Loucy (cell line): ENCODE measurements around the gene FAM240A.

Source experiments
- H2AFZ ChIP-seq: fragments of 200-600 bp; sonication (generic); 2 replicates; pipeline ENCODE4 v1.6.0; 2016; ENCODE audit warnings: antibody characterized with exemption, mild to moderate bottlenecking, low read length, moderate library complexity
- H3F3A ChIP-seq: fragments of 200-600 bp; 2 replicates; pipeline ENCODE4 v1.6.0; 2016; ENCODE audit warnings: antibody characterized with exemption, low read depth, mild to moderate bottlenecking
- H3K27me3 ChIP-seq: fragments of 200-600 bp; sonication (generic); 2 replicates; pipeline ENCODE4 v1.6.1; 2014; ENCODE audit warnings: low read length, mild to moderate bottlenecking; ENCODE audit not compliant: insufficient read depth, poor library complexity, severe bottlenecking
- H3K36me3 ChIP-seq: fragments of 200-600 bp; sonication (generic); 2 replicates; pipeline ENCODE4 v1.6.1; 2016; ENCODE audit warnings: low read length; ENCODE audit not compliant: insufficient read depth
- H3K4me1 ChIP-seq: fragments of 200-600 bp; sonication (generic); 2 replicates; pipeline ENCODE4 v1.5.1; 2014; ENCODE audit warnings: low read length, mild to moderate bottlenecking; ENCODE audit not compliant: insufficient read depth, poor library complexity, severe bottlenecking
- H3K4me2 ChIP-seq: fragments of 200-600 bp; sonication (generic); 2 replicates; pipeline ENCODE4 v1.6.0; 2014; ENCODE audit warnings: antibody characterized with exemption, low read length, low read depth, mild to moderate bottlenecking; ENCODE audit not compliant: poor library complexity, severe bottlenecking
- H3K4me3 ChIP-seq: fragments of 200-600 bp; sonication (generic); 2 replicates; pipeline ENCODE4 v1.5.1; 2014; ENCODE audit warnings: low read length, mild to moderate bottlenecking, mixed read lengths; ENCODE audit not compliant: poor library complexity, severe bottlenecking
- H3K79me2 ChIP-seq: fragments of 200-600 bp; sonication (generic); 2 replicates; pipeline ENCODE4 v1.6.1; 2014; ENCODE audit warnings: low read length; ENCODE audit not compliant: insufficient read depth
- H3K9ac ChIP-seq: fragments of 200-600 bp; sonication (generic); 2 replicates; pipeline ENCODE4 v1.6.0; 2014; ENCODE audit warnings: mild to moderate bottlenecking, low read depth, low read length, moderate library complexity; ENCODE audit not compliant: poor library complexity, severe bottlenecking
- H3K9me2 ChIP-seq: fragments of 200-600 bp; sonication (generic); replicated peaks from 2 replicates; pipeline ENCODE4 v1.6.1; 2016; ENCODE audit warnings: low read depth, low read length, mixed read lengths
- H3K9me3 ChIP-seq: fragments of 200-600 bp; sonication (generic); 2 replicates; pipeline ENCODE4 v1.6.1; 2014; ENCODE audit warnings: mild to moderate bottlenecking, antibody characterized with exemption, low read length, low read depth; ENCODE audit not compliant: insufficient read depth
- H4K20me1 ChIP-seq: fragments of 200-600 bp; sonication (generic); 2 replicates; pipeline ENCODE4 v1.6.0; 2014; ENCODE audit warnings: antibody characterized with exemption, low read length, mild to moderate bottlenecking; ENCODE audit not compliant: insufficient read depth, poor library complexity, severe bottlenecking
- CTCF ChIP-seq: fragments of 200-600 bp; sonication (generic); conservative IDR thresholded peaks from 2 replicates; pipeline ENCODE4 v1.5.1; 2014; ENCODE audit warnings: mild to moderate bottlenecking, antibody characterized with exemption, low read length
- EZH2phosphoT487 ChIP-seq: fragments of 200-600 bp; IDR thresholded peaks from 2 replicates; pipeline ENCODE4 v1.6.1; 2018; ENCODE audit warnings: antibody characterized with exemption, mild to moderate bottlenecking, moderate library complexity, borderline replicate concordance

FAM240A gene

GRCh38 chr3:46609944-46610722 is 2.2 kb upstream of the FAM240A start:
- Histone ChIP-seq H2AFZ (no peak overlapping the region), H3K79me2 (no peaks in the 10 kb centered on the region), H4K20me1 (no peaks in the 10 kb centered on the region), H3K9ac (no peak overlapping the region), H3K4me3 (no peak overlapping the region), H3K9me3 (no peaks in the 10 kb centered on the region), H3K9me2 (no peaks in the 10 kb centered on the region), H3K27me3 (no peaks in the 10 kb centered on the region), H3F3A (no peaks in the 10 kb centered on the region), H3K4me2 (no peak overlapping the region), H3K4me1 (no peaks in the 10 kb centered on the region), H3K36me3 (no peaks in the 10 kb centered on the region)
- TF ChIP-seq CTCF (no peak), EZH2phosphoT487 (no peak)

- no peaks in the 10 kb centered on the region for H4K20me1 ChIP-seq
- no peak overlapping the region for H2AFZ ChIP-seq
- no peaks in the 10 kb centered on the region for H3K27me3 ChIP-seq
- no peaks in the 10 kb centered on the region for H3K79me2 ChIP-seq
- H3F3A ChIP-seq: no peaks in the 10 kb centered on the region
- H3K36me3 ChIP-seq: no peaks in the 10 kb centered on the region
- H3K4me3 ChIP-seq: no peak overlapping the region
- H3K4me1 ChIP-seq: no peaks in the 10 kb centered on the region
- no peak overlapping the region for H3K4me2 ChIP-seq
- no peak for TF ChIP-seq EZH2phosphoT487
- no peak for TF ChIP-seq CTCF
- H3K9ac ChIP-seq: no peak overlapping the region
- no peaks in the 10 kb centered on the region for H3K9me2 ChIP-seq
- no peaks in the 10 kb centered on the region for H3K9me3 ChIP-seq
Measured at GRCh38 chr3:46613313-46614005, 1.1 kb downstream of the FAM240A start.

- no peaks in the 10 kb centered on the region for H3F3A ChIP-seq
- no peaks in the 10 kb centered on the region for H3K4me1 ChIP-seq
- H3K4me2 ChIP-seq: no peak overlapping the region
- no peak overlapping the region for H2AFZ ChIP-seq
- no peaks in the 10 kb centered on the region for H3K79me2 ChIP-seq
- H4K20me1 ChIP-seq: no peaks in the 10 kb centered on the region
- TF ChIP-seq EZH2phosphoT487 (no peak), CTCF (no peak)
- H3K9me2 ChIP-seq: no peaks in the 10 kb centered on the region
- H3K4me3 ChIP-seq: no peak overlapping the region
- no peaks in the 10 kb centered on the region for H3K36me3 ChIP-seq
- no peaks in the 10 kb centered on the region for H3K9me3 ChIP-seq
- no peaks in the 10 kb centered on the region for H3K27me3 ChIP-seq
- no peak overlapping the region for H3K9ac ChIP-seq
Measured at GRCh38 chr3:46614431-46614830, 2.1 kb downstream of the FAM240A start.
